Right lobe of liver (tissue), 6 donors: ENCODE results near the gene PTPRK. TPM values are rescaled to one million over a fixed set of nuclear protein-coding genes. Genes with fewer than 3 reads are reported as not detected.

Source experiments
- ATAC-seq, 4 donors: fragments of 200-7000 bp; cut with Tn5 transposase; one replicate each; pipeline ENCODE4 v1.9.1; 2020; ENCODE audit warnings: mild to moderate bottlenecking in 4 of 4, moderate library complexity in 4 of 4
- DNase-seq, 3 donors: peaks; one replicate each; pipeline ENCODE4 v3.0.0-alpha.2; 2020
- H3K27ac ChIP-seq, 3 donors: fragments of 200-600 bp; one replicate each; pipeline ENCODE4 v1.8.0; 2022
- H3K27me3 ChIP-seq, 2 donors: fragments of 200-600 bp; one replicate each; pipeline ENCODE4 v1.8.0; 2022
- H3K36me3 ChIP-seq, 4 donors: fragments of 200-600 bp; sonication (generic) in 1 of 4; one replicate each; pipeline versions ENCODE4 v1.5.1 to v1.8.0; 2017 to 2022; ENCODE audit warnings: control low read depth in 1 of 4
- H3K4me1 ChIP-seq, 4 donors: fragments of 200-600 bp; sonication (generic) in 1 of 4; one replicate each; pipeline versions ENCODE4 v1.5.1 to v1.8.0; 2017 to 2022; ENCODE audit warnings: control low read depth in 1 of 4
- H3K4me3 ChIP-seq, 3 donors: fragments of 200-600 bp; one replicate each; pipeline ENCODE4 v1.8.0; 2022
- H3K9me3 ChIP-seq, 4 donors: fragments of 200-600 bp; sonication (generic) in 1 of 4; one replicate each; pipeline versions ENCODE4 v1.5.1 to v1.8.0; 2017 to 2022; ENCODE audit warnings: control low read depth in 1 of 4
- POLR2A ChIP-seq: fragments of 450-650 bp; IDR thresholded peaks from one replicate; pipeline ENCODE4 v1.6.1; 2017; ENCODE audit warnings: antibody characterized with exemption, mild to moderate bottlenecking
- WGBS: methylation state at CpG from one replicate; pipeline ENCODE4 v1.1.6; 2018; ENCODE audit warnings: low coverage, low lambda C conversion rate; ENCODE audit not compliant: insufficient coverage; ENCODE audit errors: missing lambda C conversion rate; 5-methylcytosine and 5-hydroxymethylcytosine counted together
- intact Hi-C, 2 donors: fragments of 100-400 bp; cut with DNase I; formaldehyde crosslinking; loops; one replicate each; pipeline versions ENCODE4 v1.11.2 to v1.14.1; 2022
- total RNA-seq, 6 experiments: library from RNA; depleted of rRNA in 2 of 6; stranded (reverse); fragments of >200 nt in 2 of 6; fragmentation: NEBNext Ultra II Directional in 3 of 6; extraction: Animal tissue kit (Norgen Biotek cat#: 25700) in 3 of 6; gene quantifications; one replicate each; pipeline versions ENCODE4 v1.1.0 to v1.2.4, GENCODE V29; 2016 to 2023
- TF ChIP-seq, protein P1 (sequence below), 4 donors: fragments of 200-600 bp in 3 of 4; fragments of 450-650 bp in 1 of 4; IDR thresholded peaks; one replicate each; pipeline versions ENCODE4 v1.5.1 to v1.8.0; 2016 to 2022; ENCODE audit warnings: antibody characterized with exemption in 4 of 4, mild to moderate bottlenecking in 2 of 4
- donor health status: DM: no; HTN: yes; CAD: no.
- donor health status: DM: no; HTN: no; CAD: no.
- donor health status: DM: no; HTN: no; CAD: no.
- donor health status: DM: no; HTN: yes; CAD: no.
- donor health status: DM: no; HTN: yes; CAD: no.

PTPRK gene
- total RNA-seq, 6 experiments from 2014 or later, result 27.7 to 54.5 (median 35.7) TPM

DNA sequence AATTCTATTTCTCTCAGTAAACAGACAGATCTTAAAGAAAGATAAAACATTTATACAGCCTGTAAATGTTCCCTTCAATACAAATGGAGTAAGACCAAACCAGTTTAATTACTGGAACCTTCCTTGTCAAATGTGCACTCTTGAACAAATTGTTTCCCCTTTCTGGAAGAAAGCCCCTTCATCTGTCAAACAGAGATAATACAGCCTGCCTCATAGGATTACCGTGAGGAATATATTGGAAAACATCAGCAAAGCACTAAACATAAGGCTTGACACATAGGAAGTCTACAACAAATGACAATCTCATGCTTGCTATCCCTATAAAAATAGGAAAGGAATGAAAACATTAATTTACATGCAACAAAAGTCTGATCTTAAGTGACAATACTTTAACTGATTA, 173.8 kb downstream of the PTPRK start:
- Histone ChIP-seq H3K27me3 (no peaks in the 10 kb centered on the region), H3K4me3 (no peak overlapping the region), H3K27ac (no peak overlapping the region), H3K4me1 (peaks cover 0 to 7% (median 0%) of the 10 kb centered on the region in 4 donors), H3K36me3 (no peaks in the 10 kb centered on the region), H3K9me3 (no peaks in the 10 kb centered on the region)
- 60% methylated on average over 1 of the region's 1 CpG for WGBS
- no peak for ATAC-seq
- no peak for DNase-seq
- intact Hi-C loops, result no loop called here
- TF ChIP-seq, protein P1, sequence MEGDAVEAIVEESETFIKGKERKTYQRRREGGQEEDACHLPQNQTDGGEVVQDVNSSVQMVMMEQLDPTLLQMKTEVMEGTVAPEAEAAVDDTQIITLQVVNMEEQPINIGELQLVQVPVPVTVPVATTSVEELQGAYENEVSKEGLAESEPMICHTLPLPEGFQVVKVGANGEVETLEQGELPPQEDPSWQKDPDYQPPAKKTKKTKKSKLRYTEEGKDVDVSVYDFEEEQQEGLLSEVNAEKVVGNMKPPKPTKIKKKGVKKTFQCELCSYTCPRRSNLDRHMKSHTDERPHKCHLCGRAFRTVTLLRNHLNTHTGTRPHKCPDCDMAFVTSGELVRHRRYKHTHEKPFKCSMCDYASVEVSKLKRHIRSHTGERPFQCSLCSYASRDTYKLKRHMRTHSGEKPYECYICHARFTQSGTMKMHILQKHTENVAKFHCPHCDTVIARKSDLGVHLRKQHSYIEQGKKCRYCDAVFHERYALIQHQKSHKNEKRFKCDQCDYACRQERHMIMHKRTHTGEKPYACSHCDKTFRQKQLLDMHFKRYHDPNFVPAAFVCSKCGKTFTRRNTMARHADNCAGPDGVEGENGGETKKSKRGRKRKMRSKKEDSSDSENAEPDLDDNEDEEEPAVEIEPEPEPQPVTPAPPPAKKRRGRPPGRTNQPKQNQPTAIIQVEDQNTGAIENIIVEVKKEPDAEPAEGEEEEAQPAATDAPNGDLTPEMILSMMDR (IDR thresholded peaks at IDR 0.05), result no peak
- TF ChIP-seq POLR2A, result no peak

GRCh38 chr6:128345278-128345677, 175.1 kb downstream of the PTPRK start:
- no peaks in the 10 kb centered on the region for H3K27me3 ChIP-seq
- no peak for ATAC-seq
- H3K4me3 ChIP-seq, result no peak overlapping the region
- no peak for TF ChIP-seq POLR2A
- TF ChIP-seq, protein P1 (IDR thresholded peaks at IDR 0.05), result no peak
- peaks cover 0 to 8% (median 0%) of the 10 kb centered on the region in 4 donors for H3K4me1 ChIP-seq
- no peaks in the 10 kb centered on the region for H3K36me3 ChIP-seq
- WGBS, result 80% methylated on average over 4 of the region's 4 CpGs
- intact Hi-C loops, result no loop called here
- no peaks in the 10 kb centered on the region for H3K9me3 ChIP-seq
- H3K27ac ChIP-seq, result no peak overlapping the region
- no peak for DNase-seq

GRCh38 chr6:128343706-128344105, 176.7 kb downstream of the PTPRK start:
- Histone ChIP-seq H3K4me1 (peaks cover 0 to 20% (median 0%) of the 10 kb centered on the region in 4 donors), H3K9me3 (no peaks in the 10 kb centered on the region), H3K27ac (no peak overlapping the region), H3K4me3 (no peak overlapping the region), H3K36me3 (no peaks in the 10 kb centered on the region), H3K27me3 (no peaks in the 10 kb centered on the region)
- WGBS, result 64% methylated on average over 3 of the region's 3 CpGs
- ATAC-seq (no peak), DNase-seq (no peak)
- TF ChIP-seq POLR2A, result no peak
- TF ChIP-seq, protein P1 (IDR thresholded peaks at IDR 0.05), result no peak
- intact Hi-C loops, result no loop called here

DNA sequence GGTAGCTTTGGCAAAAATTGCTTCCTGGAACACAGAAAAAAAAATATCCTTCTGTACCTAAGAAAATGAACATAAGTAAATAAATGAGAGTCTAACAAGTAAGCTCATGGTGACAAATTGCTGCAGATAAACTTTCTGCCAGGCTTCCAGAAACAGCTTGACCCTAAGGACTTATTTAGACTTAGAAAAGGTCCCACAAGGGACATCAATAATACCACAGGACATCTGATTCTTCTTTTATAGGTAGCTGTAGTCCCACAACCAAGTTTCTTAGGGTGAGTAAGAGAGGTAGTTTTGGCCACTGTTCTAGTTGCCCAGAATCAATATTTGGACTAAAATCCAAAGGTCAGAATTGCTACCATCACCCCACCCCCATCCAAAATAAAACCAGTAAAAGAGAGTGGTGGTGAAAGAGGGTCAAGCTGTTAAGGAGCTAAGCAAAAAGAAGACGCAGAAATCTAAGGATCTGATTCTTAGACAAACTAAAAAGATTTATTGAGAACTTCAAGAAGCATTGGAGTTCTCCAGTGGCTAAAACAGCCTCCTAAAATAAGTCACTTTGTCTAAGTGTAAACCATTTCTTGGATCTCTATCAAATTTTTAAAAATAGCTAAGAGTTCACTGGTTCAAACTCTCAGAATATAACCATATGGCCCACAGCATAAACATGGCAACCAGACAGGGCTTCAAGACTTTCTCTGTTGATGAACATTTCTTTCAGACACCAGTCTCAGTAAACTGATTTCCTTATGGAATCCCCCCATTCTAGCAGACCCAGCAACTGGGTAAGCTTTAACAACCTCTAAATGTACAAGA, 180.6 kb downstream of the PTPRK start:
- no peaks in the 10 kb centered on the region for H3K9me3 ChIP-seq
- peaks cover 0 to 43% (median 3%) of the 10 kb centered on the region in 4 donors for H3K4me1 ChIP-seq
- TF ChIP-seq, protein P1 (IDR thresholded peaks at IDR 0.05), result no peak
- TF ChIP-seq POLR2A, result no peak
- no peak overlapping the region for H3K4me3 ChIP-seq
- peak in 1 of 3 donors; percentile 52 for DNase-seq
- no peaks in the 10 kb centered on the region for H3K36me3 ChIP-seq
- intact Hi-C loops, result no loop called here
- no peaks in the 10 kb centered on the region for H3K27me3 ChIP-seq
- peak overlapping the region in 2 of 3 donors; percentile 62 to 69 for H3K27ac ChIP-seq
- ATAC-seq, result peak; percentile 88 to 92 (median 91)
- WGBS, result 31% methylated on average over 1 of the region's 1 CpG
